Kidney tubule cell (primary cell): ENCODE data around the gene GAMT.

Experiments
- DNase-seq: peaks from one replicate; pipeline ENCODE4 v3.0.0-alpha.2; 2018; ENCODE audit warnings: low spot score

GAMT gene

DNA sequence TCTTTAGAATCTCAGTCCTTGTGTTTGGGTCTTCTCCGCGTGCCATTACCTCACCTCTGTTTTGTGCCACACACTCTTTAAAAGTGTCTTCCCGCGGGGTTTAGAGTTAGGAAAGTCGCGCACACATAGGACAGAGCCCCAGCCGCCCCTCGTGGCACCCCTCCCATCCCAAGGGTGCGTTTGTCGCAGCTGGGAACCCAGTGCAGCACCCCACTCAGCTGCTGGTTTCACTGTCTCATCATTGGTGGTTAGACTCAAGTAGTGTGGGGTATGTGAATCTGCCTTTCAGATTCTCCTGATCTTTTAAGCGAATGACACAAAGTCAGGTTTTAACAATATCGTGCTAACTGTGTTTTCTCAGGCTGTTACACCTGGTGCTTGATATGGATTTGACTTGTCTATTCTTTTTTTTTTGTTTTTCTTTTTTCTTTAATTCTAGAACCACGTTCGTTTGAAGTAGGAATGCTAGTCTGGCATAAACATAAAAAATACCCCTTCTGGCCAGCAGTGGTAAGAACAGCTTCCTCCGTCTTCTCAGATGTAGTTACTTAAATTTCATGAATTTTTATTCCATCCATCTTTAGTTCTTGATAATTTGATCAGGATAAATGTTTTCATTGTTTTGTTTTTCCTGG, 37.2 kb downstream of the GAMT start:
- DNase-seq = no peak

DNA sequence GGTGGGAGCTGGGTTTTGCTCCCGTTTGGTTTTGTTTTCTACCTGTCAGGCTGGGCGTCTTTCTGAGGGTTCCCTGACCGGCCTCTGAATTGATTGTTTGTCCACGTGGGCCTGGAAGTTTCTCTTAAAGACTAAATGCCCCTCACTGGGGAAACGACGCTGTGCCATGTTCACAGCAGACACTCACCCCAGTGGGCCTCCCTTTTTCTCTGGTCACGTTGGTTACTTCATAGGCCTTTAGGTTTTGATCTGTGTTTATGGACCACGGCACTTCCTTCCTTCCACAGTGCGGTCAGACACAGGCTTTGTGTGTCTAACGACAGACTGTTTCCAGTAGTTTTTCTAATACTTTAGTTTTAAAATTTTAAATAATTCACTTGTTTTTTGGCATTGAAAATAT, 37.7 kb downstream of the GAMT start:
- no peak for DNase-seq

DNA sequence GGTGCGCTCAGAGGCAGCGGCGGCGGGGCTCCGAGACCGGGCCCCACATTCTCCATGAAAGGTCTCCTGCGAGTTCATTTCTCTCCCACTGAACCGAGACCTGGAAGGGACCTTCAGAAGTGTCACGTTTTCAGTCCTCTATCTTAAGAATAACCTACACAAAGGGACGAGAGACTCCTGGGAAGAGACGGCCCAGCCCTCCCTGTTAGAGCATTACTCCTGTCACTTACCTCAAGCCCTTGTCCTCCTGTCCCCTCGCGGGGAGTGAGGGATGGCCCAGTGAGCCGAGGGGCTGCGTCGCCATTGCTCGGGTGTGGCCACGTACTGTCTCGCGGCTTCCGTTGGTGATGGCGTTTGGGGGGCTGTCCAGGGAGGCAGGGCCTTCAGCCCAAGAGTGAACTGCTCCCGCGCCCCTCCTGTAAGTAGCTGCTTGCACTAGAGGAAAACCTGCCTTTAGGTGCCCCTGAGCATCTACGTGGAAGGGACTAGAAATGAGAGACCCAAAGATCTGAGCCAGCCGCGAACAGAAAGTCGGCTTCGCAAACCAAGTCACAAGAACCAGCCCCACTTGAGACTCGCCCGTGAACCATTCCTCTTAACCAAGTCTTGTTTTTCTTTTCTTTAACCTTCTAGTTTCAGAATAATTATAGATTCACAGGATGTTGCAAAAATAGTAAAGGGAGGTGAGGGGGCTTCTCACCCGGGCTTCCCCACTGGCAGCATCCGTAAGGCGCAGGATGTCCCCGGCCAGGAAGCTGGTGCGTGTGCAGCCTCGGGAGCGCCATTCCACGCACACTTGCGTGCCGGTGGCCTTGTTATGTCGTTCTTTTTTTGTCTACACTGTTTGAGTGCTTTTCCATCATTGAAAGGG, 38.7 kb downstream of the GAMT start:
- DNase-seq = no peak

DNA sequence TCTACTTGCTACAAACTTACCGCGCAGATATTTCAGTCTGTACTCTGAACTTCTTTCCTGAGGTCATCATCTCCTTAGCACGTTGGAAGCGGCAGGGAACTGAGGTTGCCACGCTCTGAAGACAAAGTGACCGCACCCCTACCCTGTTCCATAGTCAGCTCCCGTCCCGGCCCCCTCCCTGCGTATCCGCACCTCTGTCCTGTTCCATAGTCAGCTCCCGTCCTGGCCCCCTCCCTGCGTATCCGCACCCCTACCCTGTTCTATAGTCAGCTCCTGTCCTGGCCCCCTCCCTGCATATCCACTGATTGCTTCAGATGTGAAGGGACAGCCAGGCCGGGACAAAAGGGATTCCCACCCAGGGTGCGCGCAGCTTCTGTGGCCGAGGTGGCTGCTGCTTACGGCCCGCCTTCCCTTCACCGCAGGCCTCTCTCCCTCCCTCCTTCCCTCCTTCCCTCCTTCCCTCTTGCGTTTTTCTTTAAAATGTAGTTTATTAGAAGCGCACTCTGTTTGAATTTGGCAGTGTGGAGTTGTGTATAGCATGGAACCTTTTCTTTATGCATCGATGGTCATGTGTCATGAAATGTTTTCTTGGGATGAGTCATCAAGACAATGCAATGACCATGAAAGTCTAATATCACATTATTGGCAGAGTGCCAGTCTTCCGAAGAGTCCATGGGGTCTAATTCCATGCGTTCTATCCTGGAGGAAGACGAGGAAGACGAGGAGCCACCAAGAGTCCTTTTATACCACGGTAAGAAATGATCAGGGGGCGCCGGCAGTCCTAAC, 39.5 kb downstream of the GAMT start:
- DNase-seq = peak; percentile 89

DNA sequence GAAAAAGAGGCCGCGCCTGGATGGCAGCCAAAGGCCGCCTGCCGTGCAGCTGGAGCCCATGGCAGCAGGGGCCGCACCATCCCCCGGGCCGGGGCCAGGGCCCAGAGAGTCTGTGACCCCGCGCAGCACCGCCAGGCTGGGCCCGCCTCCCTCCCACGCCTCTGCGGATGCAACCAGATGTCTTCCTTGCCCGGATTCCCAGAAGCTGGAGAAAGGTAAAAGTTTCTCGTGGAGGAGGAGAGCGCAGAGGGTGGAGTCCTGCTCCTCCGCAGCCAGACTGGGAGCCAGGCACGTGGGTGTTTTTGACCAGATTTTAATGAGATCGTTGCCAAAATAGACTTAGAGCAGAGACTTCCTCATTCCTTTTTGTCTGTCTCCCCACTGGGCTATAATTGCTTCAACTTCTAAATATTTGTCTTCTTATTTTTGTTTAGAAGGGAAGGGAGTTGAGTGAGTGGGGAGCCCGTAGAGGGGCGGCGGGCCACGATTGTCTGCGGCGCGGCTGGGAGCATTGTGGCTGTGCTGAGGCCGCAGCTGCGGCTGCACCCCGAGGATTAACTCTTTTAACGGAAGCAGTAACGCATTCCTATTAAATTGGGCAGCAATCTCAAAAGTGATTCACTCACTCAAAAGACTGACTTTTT, 40.4 kb downstream of the GAMT start:
- peak; percentile 46 for DNase-seq

DNA sequence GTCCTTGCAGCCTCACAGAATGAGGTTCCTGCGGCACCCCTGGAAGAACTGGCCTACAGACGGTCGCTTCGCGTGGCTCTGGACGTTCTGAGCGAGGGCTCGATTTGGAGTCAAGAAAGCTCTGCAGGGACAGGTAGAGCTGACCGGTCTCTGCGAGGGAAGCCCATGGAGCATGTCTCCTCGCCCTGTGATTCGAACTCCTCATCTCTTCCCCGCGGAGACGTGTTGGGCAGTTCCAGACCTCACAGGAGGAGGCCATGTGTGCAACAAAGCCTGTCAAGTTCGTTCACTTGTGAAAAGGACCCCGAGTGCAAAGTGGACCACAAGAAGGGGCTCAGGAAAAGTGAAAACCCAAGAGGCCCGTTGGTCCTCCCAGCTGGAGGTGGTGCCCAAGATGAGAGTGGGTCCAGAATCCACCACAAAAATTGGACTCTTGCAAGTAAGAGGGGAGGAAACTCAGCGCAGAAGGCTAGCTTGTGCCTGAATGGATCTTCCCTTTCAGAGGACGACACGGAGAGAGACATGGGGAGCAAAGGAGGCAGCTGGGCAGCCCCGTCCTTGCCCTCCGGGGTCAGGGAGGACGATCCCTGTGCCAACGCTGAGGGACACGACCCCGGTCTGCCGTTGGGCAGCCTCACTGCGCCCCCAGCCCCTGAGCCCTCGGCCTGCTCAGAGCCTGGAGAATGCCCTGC, 41.1 kb downstream of the GAMT start:
- no peak for DNase-seq

DNA sequence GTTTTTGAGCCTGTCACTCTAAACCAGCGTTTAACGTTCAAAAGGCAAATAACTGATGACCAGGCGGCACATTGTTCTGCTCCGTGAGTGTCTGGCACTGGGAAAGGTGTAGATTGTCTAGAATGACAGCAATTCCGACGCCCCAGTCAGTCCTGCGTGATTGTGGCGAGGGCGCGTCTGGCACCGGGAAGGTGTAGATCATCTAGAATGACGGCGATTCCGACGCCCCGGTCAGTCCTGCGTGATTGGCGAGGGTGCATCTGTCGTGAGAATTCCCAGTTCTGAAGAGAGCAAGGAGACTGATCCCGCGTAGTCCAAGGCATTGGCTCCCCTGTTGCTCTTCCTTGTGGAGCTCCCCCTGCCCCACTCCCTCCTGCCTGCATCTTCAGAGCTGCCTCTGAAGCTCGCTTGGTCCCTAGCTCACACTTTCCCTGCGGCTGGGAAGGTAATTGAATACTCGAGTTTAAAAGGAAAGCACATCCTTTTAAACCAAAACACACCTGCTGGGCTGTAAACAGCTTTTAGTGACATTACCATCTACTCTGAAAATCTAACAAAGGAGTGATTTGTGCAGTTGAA, 43.7 kb downstream of the GAMT start:
- no peak for DNase-seq

DNA sequence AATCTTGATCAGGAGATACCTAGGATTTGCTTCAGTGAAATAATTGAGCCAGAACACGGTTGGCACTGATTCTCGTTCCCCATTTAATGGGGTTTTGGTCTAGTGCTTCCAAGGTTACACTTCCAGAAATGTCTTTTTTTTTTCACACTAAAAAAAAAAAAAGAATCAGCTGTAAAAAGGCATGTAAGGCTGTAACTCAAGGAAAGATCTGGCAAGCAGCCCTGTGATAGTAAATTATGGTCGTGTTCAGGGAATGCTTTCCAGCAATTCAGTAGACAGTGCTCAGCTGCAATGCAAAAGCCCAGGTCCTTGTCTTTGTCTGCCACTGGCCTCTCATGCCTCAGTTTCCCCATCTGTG, 44.9 kb downstream of the GAMT start:
- DNase-seq = no peak

DNA sequence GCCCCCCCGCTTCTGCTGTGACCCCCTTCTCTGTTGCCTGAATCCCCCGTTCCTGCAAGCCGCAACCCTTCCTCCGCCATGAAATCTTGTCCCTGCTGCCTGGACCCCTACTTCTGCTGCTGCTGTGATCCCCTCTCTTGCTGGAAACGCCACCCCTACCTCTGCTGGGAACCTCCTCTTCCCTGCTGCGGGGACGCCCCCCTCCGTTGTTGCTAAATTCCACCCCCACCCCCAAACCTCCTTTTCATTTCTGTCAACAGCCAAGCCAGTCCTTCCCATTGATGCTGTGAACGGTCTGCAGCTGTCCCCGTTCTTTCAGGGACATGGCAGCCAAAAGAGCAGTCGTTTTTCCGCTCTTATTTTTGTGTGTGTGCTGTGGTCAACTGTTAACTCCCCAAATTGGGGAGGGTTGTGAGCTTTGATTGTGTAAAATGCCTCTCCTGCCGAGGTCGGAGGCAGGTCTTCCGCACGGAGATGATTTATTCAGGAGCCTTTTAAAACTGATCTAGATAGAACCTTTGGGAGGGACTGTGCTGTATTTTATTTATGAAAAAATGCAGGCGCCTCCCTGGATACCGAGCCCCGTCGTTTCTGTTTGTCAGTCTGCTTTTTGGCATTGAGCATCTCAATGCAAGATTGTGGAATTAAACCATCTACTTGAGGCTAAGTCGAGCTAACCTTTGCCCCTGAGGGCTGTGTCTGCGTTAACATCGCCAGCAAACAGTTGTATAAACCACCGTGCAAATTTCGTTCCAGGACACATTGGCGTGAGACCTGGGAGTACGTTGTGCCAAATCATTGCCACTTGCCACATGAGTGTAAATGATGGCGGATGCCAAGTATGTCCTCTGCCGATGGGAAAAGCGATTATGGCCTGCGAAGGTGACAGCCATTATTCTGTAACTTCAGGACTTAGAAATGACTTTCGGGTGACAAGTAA, 45.5 kb downstream of the GAMT start:
- DNase-seq = no peak

DNA sequence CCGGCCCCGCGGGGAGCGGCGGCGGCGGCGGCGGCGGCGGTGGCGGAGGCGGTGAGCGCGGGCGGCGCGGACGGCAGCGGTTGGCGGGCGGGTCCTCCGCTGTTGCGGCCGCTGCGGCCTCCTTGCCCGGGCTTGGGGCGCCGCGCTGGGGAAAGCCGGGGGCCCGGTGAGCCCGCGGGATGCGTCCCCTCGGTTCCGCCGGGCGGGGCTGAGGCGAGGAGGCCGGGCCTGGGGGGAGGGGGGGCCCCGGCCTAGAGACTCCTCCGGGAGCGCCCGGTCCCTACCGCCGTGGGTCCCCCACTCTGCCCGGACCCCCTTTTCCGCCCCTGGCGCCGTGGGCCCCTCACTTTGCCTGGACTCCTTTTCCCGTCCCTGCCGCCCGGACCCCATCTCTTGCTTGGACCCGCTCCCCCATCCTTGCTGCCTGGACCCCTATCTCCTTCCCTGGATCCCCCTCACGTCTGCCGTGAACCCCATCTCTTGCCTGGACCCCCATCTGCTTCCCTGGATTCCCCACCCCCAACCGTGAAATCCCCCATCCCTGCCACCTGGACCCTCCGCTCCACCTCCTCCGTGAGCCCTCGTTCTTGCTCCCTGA, 46.3 kb downstream of the GAMT start:
- DNase-seq = no peak

DNA sequence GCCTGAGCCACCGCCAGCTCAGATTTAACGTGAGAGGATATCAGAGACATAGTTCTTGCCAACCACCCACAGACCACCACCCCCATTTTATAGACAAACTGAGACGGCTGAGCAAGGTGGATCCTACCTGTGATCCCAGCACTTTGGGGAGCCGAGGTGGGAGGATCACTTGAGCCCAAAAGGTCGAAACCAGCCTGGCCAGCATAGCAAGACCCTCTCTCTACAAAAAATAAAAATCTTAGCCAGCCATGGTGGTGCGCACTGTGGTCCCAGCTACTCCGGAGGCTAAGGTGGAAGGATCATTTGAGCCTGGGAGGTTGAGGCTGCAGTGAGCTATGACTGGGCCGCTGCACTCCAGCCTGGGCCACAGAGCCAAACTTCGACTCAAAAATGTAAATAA, 48.2 kb downstream of the GAMT start:
- no peak for DNase-seq

DNA sequence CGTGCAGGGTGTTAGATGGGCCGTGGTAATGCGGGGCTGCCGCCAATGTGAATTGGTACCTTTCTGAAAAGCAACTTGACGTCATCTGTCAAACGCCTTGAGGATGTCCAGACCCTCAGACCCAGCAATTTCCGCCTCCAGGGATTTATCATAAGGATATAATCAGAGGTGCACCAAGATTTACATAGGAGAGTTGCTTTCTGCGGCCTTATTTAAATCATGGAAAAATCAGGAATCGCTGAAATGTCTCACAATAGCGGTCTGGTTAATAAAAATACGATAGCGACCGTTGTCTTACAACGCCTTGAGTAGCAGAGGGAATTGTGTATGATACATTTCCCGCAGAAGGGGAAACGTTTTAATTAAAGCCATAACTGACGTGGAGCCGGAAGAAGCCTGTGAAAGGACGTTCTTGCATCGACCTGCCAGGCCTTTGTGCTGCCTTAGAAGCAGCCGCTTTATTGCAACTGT, 49.9 kb downstream of the GAMT start:
- no peak for DNase-seq

DNA sequence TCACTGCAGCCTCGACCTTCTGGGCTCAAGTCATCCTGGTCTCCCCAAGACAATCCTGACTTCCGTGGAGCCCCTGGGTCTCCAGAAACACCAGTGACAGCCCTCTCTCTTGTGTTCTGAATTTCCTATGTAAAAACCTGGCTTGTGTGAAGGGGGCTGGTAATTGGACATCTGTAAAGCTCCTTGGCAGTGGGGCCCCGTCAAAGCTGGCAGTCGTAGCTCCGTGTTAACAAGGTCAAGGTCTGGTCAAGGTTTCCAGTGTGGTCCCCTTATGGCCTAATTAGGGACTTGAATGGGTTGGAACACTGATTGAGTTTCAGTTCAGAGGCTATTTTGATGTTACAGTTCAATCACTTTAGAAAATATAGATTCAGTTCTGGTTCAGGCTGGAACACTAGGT, 50.5 kb downstream of the GAMT start:
- no peak for DNase-seq

DNA sequence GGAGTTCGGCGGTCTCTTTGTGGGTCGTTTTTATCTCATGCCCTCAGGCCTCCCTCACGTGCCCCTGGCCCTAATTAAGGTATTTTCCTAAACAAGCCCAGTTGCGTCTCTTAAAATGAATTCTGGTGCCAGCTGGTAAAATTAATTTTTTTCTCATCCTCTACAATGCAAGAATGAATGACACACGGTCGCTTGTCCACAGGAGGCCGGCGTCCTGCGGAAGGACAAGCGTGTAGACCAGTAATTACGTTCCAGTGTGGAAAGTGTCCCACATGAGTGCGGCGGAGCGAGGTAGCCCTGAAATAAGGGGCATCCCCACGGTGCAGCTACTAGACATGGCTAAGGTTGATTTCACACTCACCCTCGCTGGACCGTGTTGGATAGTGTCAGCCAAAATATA, 52.1 kb downstream of the GAMT start:
- no peak for DNase-seq
